ENCODE results near the gene FAM135A.
"Not testable (repeated sequence)": the region's sequence is repeated elsewhere in the genome, so short reads cannot be mapped to it uniquely, and the experiment has no call there.

The FAM135A gene

GRCh38 chr6:70551566-70551965 is 138.3 kb downstream of the FAM135A start:
- DNase-seq, result no peak

- not testable (repeated sequence) for DNase-seq
Observed at GRCh38 chr6:70552286-70552940, 139.1 kb downstream of the FAM135A start.

GRCh38 chr6:70552974-70553373 is 139.7 kb downstream of the FAM135A start:
- no peak for DNase-seq

GRCh38 chr6:70557998-70558397 is 144.7 kb downstream of the FAM135A start:
- DNase-seq, result no peak

GRCh38 chr6:70562401-70562800 is 149.1 kb downstream of the FAM135A start:
- not testable (repeated sequence) for DNase-seq

GRCh38 chr6:70563530-70563929 is 150.2 kb downstream of the FAM135A start:
- no peak for DNase-seq

- DNase-seq, result peak; percentile 93
Observed at GRCh38 chr6:70566751-70567382, 153.6 kb downstream of the FAM135A start, which contains the start of gene SDHAF4. SDHAF4 (plus strand) TSS chr6:70566930; CDS start chr6:70566941, 11 bp downstream.

- DNase-seq, result no peak
Observed at GRCh38 chr6:70574643-70575042, 161.3 kb downstream of the FAM135A start.

- peak; percentile 12 for DNase-seq
Observed at GRCh38 chr6:70575899-70576495, 162.7 kb downstream of the FAM135A start.

- no peak for DNase-seq
Observed at GRCh38 chr6:70586114-70586513, 172.8 kb downstream of the FAM135A start.

GRCh38 chr6:70590400-70590799 is 177.1 kb downstream of the FAM135A start:
- DNase-seq, result no peak

- no peak for DNase-seq
Observed at GRCh38 chr6:70592391-70593117, 179.2 kb downstream of the FAM135A start.

GRCh38 chr6:70593118-70593486 is 179.8 kb downstream of the FAM135A start:
- DNase-seq, result no peak

- no peak for DNase-seq
Observed at GRCh38 chr6:70599187-70599586, 185.9 kb downstream of the FAM135A start.

GRCh38 chr6:70601014-70601413 is 187.7 kb downstream of the FAM135A start:
- no peak for DNase-seq

- no peak for DNase-seq
Observed at GRCh38 chr6:70604254-70604653, 190.9 kb downstream of the FAM135A start.

- DNase-seq, result not testable (repeated sequence)
Observed at GRCh38 chr6:70607371-70607770, 194.1 kb downstream of the FAM135A start.

- DNase-seq, result not testable (repeated sequence)
Observed at GRCh38 chr6:70609181-70609580, 195.9 kb downstream of the FAM135A start.
